ENCODE measurements around the gene CACNA1C.

The CACNA1C gene

GRCh38 chr12:2384533-2385351 is 332.0 kb downstream of the CACNA1C start:
- no peak for TF ChIP-seq JUND (IDR thresholded peaks at IDR 0.05; ENCODE audit: low read depth)
- no peak for DNase-seq (ENCODE audit: low read depth in 1 of 2, low spot score in 1 of 2)
- in situ Hi-C loops (cut with HindIII; ENCODE audit: low pct_unique_long_range_greater_than_20kb, low sequenced_read_pairs) = no loop called here

DNA sequence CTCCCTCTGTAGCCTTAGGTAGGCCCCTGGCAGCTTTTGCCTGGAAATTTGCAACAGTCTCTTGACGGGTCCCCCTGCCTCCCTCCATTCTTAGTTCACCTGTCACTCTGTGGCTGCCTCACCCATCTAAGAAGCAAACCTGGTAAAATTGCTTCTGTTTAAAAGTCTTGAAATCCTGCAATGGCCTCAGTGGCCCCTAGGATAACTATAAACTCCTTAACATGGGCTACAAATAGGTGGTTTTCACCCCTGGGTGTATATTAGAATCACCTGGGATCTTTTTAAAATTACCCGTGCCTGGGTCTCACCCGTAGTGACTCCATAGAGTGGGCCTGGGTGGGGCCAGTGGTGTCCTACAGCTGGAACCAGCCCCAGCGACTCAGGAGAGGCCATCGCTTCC is 332.7 kb downstream of the CACNA1C start:
- no peak for TF ChIP-seq JUND (IDR thresholded peaks at IDR 0.05; ENCODE audit: low read depth)
- DNase-seq (ENCODE audit: low read depth in 1 of 2, low spot score in 1 of 2) = no peak
- in situ Hi-C loops (cut with HindIII; ENCODE audit: low pct_unique_long_range_greater_than_20kb, low sequenced_read_pairs) = no loop called here

GRCh38 chr12:2386566-2386965 is 333.8 kb downstream of the CACNA1C start:
- no peak for TF ChIP-seq JUND (IDR thresholded peaks at IDR 0.05; ENCODE audit: low read depth)
- in situ Hi-C loops (cut with HindIII; ENCODE audit: low pct_unique_long_range_greater_than_20kb, low sequenced_read_pairs) = no loop called here
- no peak for DNase-seq (ENCODE audit: low read depth in 1 of 2, low spot score in 1 of 2)

- no peak for TF ChIP-seq JUND (IDR thresholded peaks at IDR 0.05; ENCODE audit: low read depth)
- no peak for DNase-seq (ENCODE audit: low read depth in 1 of 2, low spot score in 1 of 2)
- in situ Hi-C loops (cut with HindIII; ENCODE audit: low pct_unique_long_range_greater_than_20kb, low sequenced_read_pairs) = no loop called here
These were observed 334.5 kb downstream of the CACNA1C start for GRCh38 chr12:2387103-2387834.

- DNase-seq (ENCODE audit: low read depth in 1 of 2, low spot score in 1 of 2) = no peak
- TF ChIP-seq JUND (IDR thresholded peaks at IDR 0.05; ENCODE audit: low read depth) = no peak
- in situ Hi-C loops (cut with HindIII; ENCODE audit: low pct_unique_long_range_greater_than_20kb, low sequenced_read_pairs) = no loop called here
These were observed 336.4 kb downstream of the CACNA1C start for GRCh38 chr12:2389079-2389790.

DNA sequence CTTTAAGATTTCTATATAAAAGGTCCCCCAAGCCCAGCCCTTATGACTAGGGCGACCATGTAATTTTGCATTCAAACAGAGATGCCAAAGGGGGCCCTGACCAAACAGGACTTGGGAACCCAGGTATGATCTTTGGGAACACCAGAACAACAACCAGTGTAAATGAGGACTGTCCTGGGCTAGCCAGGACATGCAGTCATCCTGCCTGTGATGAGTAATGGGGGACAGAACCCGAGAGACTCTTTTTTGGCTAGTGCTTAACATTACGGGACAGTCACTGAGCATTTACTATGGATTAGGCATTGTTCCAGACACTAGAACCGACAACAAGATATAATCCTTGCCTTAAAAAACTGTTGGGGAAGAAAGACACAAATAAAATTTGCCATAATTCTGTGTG is 337.3 kb downstream of the CACNA1C start:
- no peak for DNase-seq (ENCODE audit: low read depth in 1 of 2, low spot score in 1 of 2)
- in situ Hi-C loops (cut with HindIII; ENCODE audit: low pct_unique_long_range_greater_than_20kb, low sequenced_read_pairs) = no loop called here
- no peak for TF ChIP-seq JUND (IDR thresholded peaks at IDR 0.05; ENCODE audit: low read depth)

DNA sequence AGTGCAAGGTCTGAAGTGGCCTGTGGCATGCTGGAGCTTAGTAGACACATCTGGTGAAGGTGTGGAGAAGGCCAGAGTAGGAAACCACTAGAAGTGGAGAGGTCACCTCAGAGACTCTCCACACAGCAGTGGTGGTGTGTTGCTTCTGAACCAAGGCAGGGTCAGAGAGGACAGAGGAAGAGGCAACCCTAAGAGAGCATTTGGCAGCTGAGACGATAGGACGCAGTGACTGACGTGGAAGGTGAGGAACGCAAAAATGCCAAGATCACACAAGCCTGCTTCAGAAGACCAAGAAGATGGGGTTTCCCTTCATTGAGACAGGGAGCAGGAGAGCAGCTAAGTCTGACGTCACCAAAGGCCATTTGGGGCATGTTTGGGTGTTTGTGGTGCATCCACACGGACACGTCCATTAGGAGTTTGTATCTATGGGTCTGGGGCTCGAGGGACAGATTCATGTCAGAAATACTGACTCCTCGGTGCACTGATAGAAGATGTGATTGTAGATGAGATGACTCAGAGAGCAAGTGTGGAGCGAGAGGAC is 338.1 kb downstream of the CACNA1C start:
- TF ChIP-seq JUND (IDR thresholded peaks at IDR 0.05; ENCODE audit: low read depth) = no peak
- in situ Hi-C loops (cut with HindIII; ENCODE audit: low pct_unique_long_range_greater_than_20kb, low sequenced_read_pairs) = no loop called here
- no peak for DNase-seq (ENCODE audit: low read depth in 1 of 2, low spot score in 1 of 2)

DNA sequence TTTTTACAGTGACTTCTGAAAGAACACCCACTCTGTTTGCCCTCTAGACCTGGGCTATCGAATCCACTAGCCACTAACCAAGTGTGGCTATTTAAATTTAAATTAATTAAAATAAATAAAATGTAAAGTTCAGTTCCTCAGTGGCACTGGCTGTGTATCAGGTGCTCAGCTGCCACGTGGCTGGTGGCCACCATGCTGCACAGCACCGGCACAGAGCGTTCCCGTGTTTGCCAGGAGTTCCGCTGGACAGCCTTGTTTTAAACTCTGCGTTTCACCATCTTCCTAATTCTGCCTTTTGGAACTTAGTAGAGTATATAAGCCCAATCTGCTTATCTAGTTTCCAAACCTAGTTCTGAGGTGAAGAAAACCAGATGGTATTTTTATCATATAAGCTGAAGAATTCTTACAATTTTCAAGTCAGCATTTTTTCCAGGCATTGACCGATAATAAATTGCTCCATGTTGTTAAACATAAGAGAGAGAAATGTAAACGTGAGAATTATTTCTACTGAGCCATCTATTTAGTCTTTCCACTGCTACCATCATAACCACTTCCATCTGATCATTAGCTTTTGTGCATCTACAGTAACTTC is 339.0 kb downstream of the CACNA1C start:
- in situ Hi-C loops (cut with HindIII; ENCODE audit: low pct_unique_long_range_greater_than_20kb, low sequenced_read_pairs) = no loop called here
- no peak for DNase-seq (ENCODE audit: low read depth in 1 of 2, low spot score in 1 of 2)
- no peak for TF ChIP-seq JUND (IDR thresholded peaks at IDR 0.05; ENCODE audit: low read depth)

- no peak for TF ChIP-seq JUND (IDR thresholded peaks at IDR 0.05; ENCODE audit: low read depth)
- in situ Hi-C loops (cut with HindIII; ENCODE audit: low pct_unique_long_range_greater_than_20kb, low sequenced_read_pairs) = no loop called here
- no peak for DNase-seq (ENCODE audit: low read depth in 1 of 2, low spot score in 1 of 2)
These were observed 340.2 kb downstream of the CACNA1C start for GRCh38 chr12:2393016-2393415.

GRCh38 chr12:2393996-2394395 is 341.2 kb downstream of the CACNA1C start:
- TF ChIP-seq JUND (IDR thresholded peaks at IDR 0.05; ENCODE audit: low read depth) = no peak
- in situ Hi-C loops (cut with HindIII; ENCODE audit: low pct_unique_long_range_greater_than_20kb, low sequenced_read_pairs) = no loop called here
- no peak for DNase-seq (ENCODE audit: low read depth in 1 of 2, low spot score in 1 of 2)

DNA sequence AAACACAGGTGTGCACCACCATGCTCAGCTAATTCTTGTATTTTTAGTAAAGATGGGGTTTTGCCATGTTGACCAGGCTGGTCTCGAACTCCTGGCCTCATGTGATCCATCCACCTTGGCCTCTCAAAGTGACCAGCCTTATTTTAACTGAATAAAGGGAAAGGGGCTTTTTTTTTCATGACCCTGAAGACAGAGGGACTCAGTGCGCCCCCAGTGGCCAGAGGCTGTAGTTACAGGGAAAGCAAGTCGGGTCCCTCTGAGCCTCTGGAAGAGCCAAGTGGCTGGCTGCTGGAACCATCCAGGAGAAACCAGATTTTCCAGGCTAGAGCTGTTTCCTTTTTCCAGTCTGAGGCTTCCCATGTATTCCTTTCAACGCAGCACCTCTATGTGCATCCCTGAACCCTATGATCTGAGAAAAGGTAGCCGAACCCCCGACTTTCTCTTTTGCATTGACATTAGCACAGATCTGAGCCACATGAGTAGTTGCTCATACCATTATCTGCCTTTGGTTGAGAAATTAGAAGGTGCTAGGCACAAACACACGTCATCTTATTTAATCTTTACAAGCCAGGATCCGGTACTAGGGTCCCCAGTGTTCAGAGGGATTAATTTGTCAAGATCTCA is 342.7 kb downstream of the CACNA1C start:
- DNase-seq (ENCODE audit: low read depth in 1 of 2, low spot score in 1 of 2) = peak; percentile 33 to 62
- in situ Hi-C loops (cut with HindIII; ENCODE audit: low pct_unique_long_range_greater_than_20kb, low sequenced_read_pairs) = no loop called here
- no peak for TF ChIP-seq JUND (IDR thresholded peaks at IDR 0.05; ENCODE audit: low read depth)

GRCh38 chr12:2396448-2396871 is 343.7 kb downstream of the CACNA1C start:
- TF ChIP-seq JUND (IDR thresholded peaks at IDR 0.05; ENCODE audit: low read depth) = no peak
- in situ Hi-C loops (cut with HindIII; ENCODE audit: low pct_unique_long_range_greater_than_20kb, low sequenced_read_pairs) = no loop called here
- no peak for DNase-seq (ENCODE audit: low read depth in 1 of 2, low spot score in 1 of 2)
